Mesenchymal stem cell (in vitro differentiated cells and primary cell): ENCODE results near the gene GSTO2.
A peak's percentile ranks its signal among the peaks of the same experiment; 100 is the strongest.

ENCODE experiments used
- DNase-seq: peaks from one replicate; pipeline ENCODE4 v3.0.0-alpha.2; 2013
- H2AFZ ChIP-seq: one replicate; pipeline ENCODE4 v1.6.1; 2013; ENCODE audit warnings: low read depth, mild to moderate bottlenecking, control low read depth, inconsistent platforms, low read length, moderate library complexity
- H2AK5ac ChIP-seq: 2 replicates; pipeline ENCODE4 v1.6.1; 2013; ENCODE audit warnings: low read length, moderate library complexity, mild to moderate bottlenecking, inconsistent platforms; ENCODE audit not compliant: severe bottlenecking
- H2BK120ac ChIP-seq: one replicate; pipeline ENCODE4 v1.6.1; 2013; ENCODE audit warnings: low read depth, mild to moderate bottlenecking, inconsistent platforms, low read length, moderate library complexity
- H2BK12ac ChIP-seq, 2 experiments: one replicate each; pipeline ENCODE4 v1.6.1; 2013; ENCODE audit warnings: inconsistent platforms in 2 of 2, low read length in 2 of 2, mild to moderate bottlenecking in 2 of 2, moderate library complexity in 2 of 2, control low read depth in 1 of 2
- H2BK15ac ChIP-seq: one replicate; pipeline ENCODE4 v1.6.1; 2013; ENCODE audit warnings: mild to moderate bottlenecking, low read depth, inconsistent platforms; ENCODE audit not compliant: poor library complexity, severe bottlenecking
- H2BK5ac ChIP-seq: 2 replicates; pipeline ENCODE4 v1.6.1; 2013; ENCODE audit warnings: low read depth, mild to moderate bottlenecking, low read length, control low read depth, inconsistent platforms; ENCODE audit not compliant: poor library complexity, severe bottlenecking
- H3K14ac ChIP-seq, 2 experiments: one replicate each; pipeline ENCODE4 v1.6.1; 2013; ENCODE audit warnings: inconsistent platforms in 2 of 2, low read length in 2 of 2, control low read depth in 1 of 2, mild to moderate bottlenecking in 1 of 2, moderate library complexity in 1 of 2
- H3K18ac ChIP-seq, 2 experiments: one replicate each; pipeline ENCODE4 v1.6.1; 2013; ENCODE audit warnings: inconsistent platforms in 2 of 2, low read length in 2 of 2, control low read depth in 1 of 2, low read depth in 1 of 2, mild to moderate bottlenecking in 1 of 2
- H3K23ac ChIP-seq, 2 experiments: one replicate each; pipeline ENCODE4 v1.6.1; 2013; ENCODE audit warnings: inconsistent platforms in 2 of 2, low read length in 2 of 2, mild to moderate bottlenecking in 2 of 2, moderate library complexity in 2 of 2, control low read depth in 1 of 2
- H3K27ac ChIP-seq: 2 replicates; pipeline ENCODE4 v1.5.1; 2013; ENCODE audit warnings: mild to moderate bottlenecking, moderate library complexity, low read length, control low read depth, inconsistent platforms; ENCODE audit not compliant: poor library complexity, severe bottlenecking
- H3K27me3 ChIP-seq, 2 experiments: 2 replicates each; pipeline versions ENCODE4 v1.6.1 to v1.7.0; 2013; ENCODE audit warnings: low read length in 2 of 2, mild to moderate bottlenecking in 2 of 2, moderate library complexity in 2 of 2, control low read depth in 1 of 2, inconsistent platforms in 1 of 2; ENCODE audit not compliant: control insufficient read depth in 1 of 2, insufficient read depth in 1 of 2
- H3K36me3 ChIP-seq, 2 experiments: 2 replicates each; pipeline versions ENCODE4 v1.6.1 to v1.7.0; 2013; ENCODE audit warnings: low read length in 2 of 2, control low read depth in 1 of 2, inconsistent platforms in 1 of 2, low read depth in 1 of 2, mild to moderate bottlenecking in 1 of 2; ENCODE audit not compliant: insufficient read depth in 2 of 2, control insufficient read depth in 1 of 2
- H3K4ac ChIP-seq, 2 experiments: one replicate each; pipeline ENCODE4 v1.6.1; 2013; ENCODE audit warnings: inconsistent platforms in 2 of 2, low read length in 2 of 2, mild to moderate bottlenecking in 2 of 2, moderate library complexity in 2 of 2, control low read depth in 1 of 2, low read depth in 1 of 2
- H3K4me1 ChIP-seq: 2 replicates; pipeline ENCODE4 v1.6.1; 2013; ENCODE audit warnings: low read depth, low read length, control low read depth; ENCODE audit not compliant: control insufficient read depth, insufficient read depth
- H3K4me2 ChIP-seq: 2 replicates; pipeline ENCODE4 v1.6.1; 2013; ENCODE audit warnings: low read length, mild to moderate bottlenecking, inconsistent platforms; ENCODE audit not compliant: poor library complexity, severe bottlenecking
- H3K4me3 ChIP-seq, 2 experiments: 2 replicates each; pipeline versions ENCODE4 v1.5.1 to v1.7.0; 2013; ENCODE audit warnings: low read length in 2 of 2, mild to moderate bottlenecking in 2 of 2, control low read depth in 1 of 2, low read depth in 1 of 2; ENCODE audit not compliant: insufficient read depth in 1 of 2
- H3K79me1 ChIP-seq: replicated peaks from 2 replicates; pipeline ENCODE4 v1.6.1; 2013; ENCODE audit warnings: mild to moderate bottlenecking, control low read depth, low read length, inconsistent platforms; ENCODE audit not compliant: poor library complexity, severe bottlenecking
- H3K9ac ChIP-seq: 2 replicates; pipeline ENCODE4 v1.7.0; 2013; ENCODE audit warnings: mild to moderate bottlenecking, low read length, moderate library complexity
- H3K9me3 ChIP-seq: 2 replicates; pipeline ENCODE4 v1.7.0; 2013; ENCODE audit warnings: mild to moderate bottlenecking, low read length; ENCODE audit not compliant: control insufficient read depth
- H4K8ac ChIP-seq: one replicate; pipeline ENCODE4 v1.6.1; 2013; ENCODE audit warnings: inconsistent platforms, mild to moderate bottlenecking, low read length, moderate library complexity
- H4K91ac ChIP-seq: one replicate; pipeline ENCODE4 v1.6.1; 2013; ENCODE audit warnings: mild to moderate bottlenecking, low read length, inconsistent platforms
- WGBS: methylation state at CpG from one replicate; pipeline ENCODE4 v1.1.7; 2013; ENCODE audit warnings: mixed read lengths; 5-methylcytosine and 5-hydroxymethylcytosine counted together

The GSTO2 gene

DNA sequence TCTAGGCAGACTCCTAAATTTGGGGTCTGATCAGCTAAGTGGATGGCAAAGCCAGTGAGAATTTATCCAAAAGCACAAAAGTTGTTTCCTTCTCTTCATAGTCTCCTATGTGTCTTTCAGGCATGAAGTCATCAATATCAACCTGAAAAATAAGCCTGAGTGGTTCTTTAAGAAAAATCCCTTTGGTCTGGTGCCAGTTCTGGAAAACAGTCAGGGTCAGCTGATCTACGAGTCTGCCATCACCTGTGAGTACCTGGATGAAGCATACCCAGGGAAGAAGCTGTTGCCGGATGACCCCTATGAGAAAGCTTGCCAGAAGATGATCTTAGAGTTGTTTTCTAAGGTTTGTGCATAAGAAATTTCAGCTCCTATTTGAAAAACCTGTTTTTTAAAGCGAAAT lies 9.5 kb upstream of the GSTO2 start:
- Histone ChIP-seq H2BK5ac (no peak overlapping the region), H3K4me2 (no peak overlapping the region), H4K8ac (no peak overlapping the region), H3K9me3 (no peaks in the 10 kb centered on the region), H3K4me3 (no peak overlapping the region), H2BK120ac (no peak overlapping the region), H3K27me3 (no peaks in the 10 kb centered on the region), H3K18ac (no peak overlapping the region), H3K36me3 (peaks cover 24 to 86% of the 10 kb centered on the region in 2 experiments), H3K9ac (peak overlapping the region; percentile 68), H2BK15ac (no peak overlapping the region), H3K4ac (no peak overlapping the region), H3K4me1 (peaks cover 8% of the 10 kb centered on the region), H2AFZ (no peak overlapping the region), H3K79me1 (peaks cover 16% of the 10 kb centered on the region), H3K27ac (peak overlapping the region; percentile 75), H2AK5ac (no peak overlapping the region), H4K91ac (no peak overlapping the region), H2BK12ac (no peak overlapping the region), H3K23ac (no peak overlapping the region), H3K14ac (no peak overlapping the region)
- no peak for DNase-seq
- 90% methylated on average over 3 of the region's 3 CpGs for whole genome bisulfite sequencing

DNA sequence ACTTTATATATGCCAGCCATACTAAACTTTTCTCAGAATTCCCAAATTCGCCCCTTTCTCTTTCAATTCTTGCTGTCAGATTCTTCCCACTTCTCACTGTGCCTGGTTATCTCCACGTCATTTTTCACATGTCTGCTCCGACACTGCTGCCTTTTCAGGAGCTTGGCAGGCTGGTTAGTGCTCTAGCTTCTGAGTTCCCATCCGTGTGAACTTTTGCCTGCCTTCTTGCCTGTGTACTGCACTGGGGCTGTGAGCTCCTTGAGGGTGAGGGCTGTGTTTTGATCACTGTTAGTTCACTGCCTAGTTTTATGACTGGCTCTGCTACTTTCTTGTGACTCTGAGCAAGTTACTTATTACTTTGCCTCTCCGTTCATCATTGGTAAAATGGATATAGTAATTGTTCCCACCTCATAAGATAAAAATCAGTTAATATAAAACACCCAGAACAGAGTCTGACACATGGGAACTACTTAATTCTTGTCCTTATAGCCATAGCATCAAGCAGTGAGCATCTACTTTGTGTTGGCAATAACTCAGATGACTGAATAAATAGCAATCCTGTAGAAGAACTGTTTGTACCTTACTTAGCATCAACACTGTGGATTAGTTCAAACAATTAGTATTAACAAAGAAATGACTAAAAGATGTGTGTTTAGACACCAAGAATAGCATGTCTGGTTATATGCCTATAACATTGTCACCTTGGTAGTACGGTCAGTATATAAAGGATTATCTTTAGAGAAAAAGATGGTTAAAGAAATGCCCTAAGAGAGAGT lies 8.8 kb upstream of the GSTO2 start:
- peaks cover 8% of the 10 kb centered on the region for H3K4me1 ChIP-seq

GRCh38 chr10:104260775-104261115 lies 8.2 kb upstream of the GSTO2 start:
- Histone ChIP-seq H3K4ac (no peak overlapping the region), H3K4me2 (no peak overlapping the region), H2AFZ (no peak overlapping the region), H3K27ac (peak overlapping the region; percentile 31), H4K8ac (no peak overlapping the region), H2BK15ac (no peak overlapping the region), H2AK5ac (no peak overlapping the region), H2BK120ac (no peak overlapping the region), H3K9ac (peak overlapping the region; percentile 68), H3K23ac (no peak overlapping the region), H3K79me1 (peaks cover 17% of the 10 kb centered on the region), H3K27me3 (no peaks in the 10 kb centered on the region), H3K4me1 (peaks cover 8% of the 10 kb centered on the region), H2BK5ac (no peak overlapping the region), H3K36me3 (peaks cover 24 to 99% of the 10 kb centered on the region in 2 experiments), H4K91ac (no peak overlapping the region), H3K4me3 (no peak overlapping the region), H3K18ac (no peak overlapping the region), H2BK12ac (no peak overlapping the region), H3K9me3 (no peaks in the 10 kb centered on the region), H3K14ac (no peak overlapping the region)
- WGBS: 0% methylated on average over 1 of the region's 3 CpGs
- peak; percentile 86 for DNase-seq

More for the DNA sequence above, 8.8 kb upstream of the GSTO2 start:
- no peak overlapping the region for H3K23ac ChIP-seq
- 28% methylated on average over 5 of the region's 6 CpGs for WGBS
- H2AK5ac ChIP-seq: peak overlapping the region; percentile 94
- peak; percentile 91 for DNase-seq
- peak overlapping the region; percentile 68 for H3K9ac ChIP-seq
- peak overlapping the region in 1 of 2 experiments; percentile 80 for H3K4ac ChIP-seq
- H2BK15ac ChIP-seq: no peak overlapping the region
- H4K8ac ChIP-seq: no peak overlapping the region
- peak overlapping the region in 1 of 2 experiments; percentile 95 for H3K14ac ChIP-seq
- peak overlapping the region in 1 of 2 experiments; percentile 72 for H2BK12ac ChIP-seq
- H2BK120ac ChIP-seq: no peak overlapping the region
- peak overlapping the region; percentile 11 to 70 for H3K18ac ChIP-seq
- no peak overlapping the region for H2AFZ ChIP-seq
- H3K27me3 ChIP-seq: no peaks in the 10 kb centered on the region
- H3K9me3 ChIP-seq: no peaks in the 10 kb centered on the region
- H3K79me1 ChIP-seq: peaks cover 17% of the 10 kb centered on the region
- peak overlapping the region; percentile 27 to 45 for H3K4me3 ChIP-seq
- no peak overlapping the region for H2BK5ac ChIP-seq
- peak overlapping the region; percentile 75 for H3K27ac ChIP-seq
- peak overlapping the region; percentile 43 for H4K91ac ChIP-seq
- peaks cover 24 to 93% of the 10 kb centered on the region in 2 experiments for H3K36me3 ChIP-seq
- peak overlapping the region; percentile 52 for H3K4me2 ChIP-seq

DNA sequence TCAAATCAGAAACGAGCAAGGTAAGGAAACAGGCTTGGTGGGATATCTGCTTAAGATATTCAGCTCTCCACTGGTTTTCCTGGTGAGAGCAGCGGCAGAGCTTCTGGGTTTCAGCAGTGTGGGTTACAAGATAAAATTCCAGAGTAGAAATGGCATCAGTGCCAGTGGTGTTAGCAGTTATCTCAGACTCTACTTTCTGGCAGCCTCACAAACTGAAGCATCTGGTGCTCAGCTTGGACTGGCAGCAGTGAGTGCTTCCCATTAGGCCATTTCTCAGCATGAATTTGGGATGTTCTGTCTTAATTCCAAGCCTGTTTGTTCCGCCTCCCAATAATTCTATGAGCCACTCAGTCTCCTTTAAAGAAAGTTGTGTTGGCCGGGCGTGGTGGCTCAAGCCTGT lies 6.9 kb upstream of the GSTO2 start:
- Histone ChIP-seq H3K27ac (no peak overlapping the region), H3K4me2 (no peak overlapping the region), H3K27me3 (no peaks in the 10 kb centered on the region), H2AK5ac (peak overlapping the region; percentile 77), H3K9ac (peak overlapping the region; percentile 68), H2AFZ (no peak overlapping the region), H3K79me1 (peaks cover 20% of the 10 kb centered on the region), H4K91ac (no peak overlapping the region), H3K4me1 (peaks cover 8% of the 10 kb centered on the region), H3K14ac (no peak overlapping the region), H2BK120ac (no peak overlapping the region), H3K18ac (no peak overlapping the region), H3K4me3 (no peak overlapping the region), H2BK15ac (no peak overlapping the region), H3K36me3 (peaks cover 27 to 100% of the 10 kb centered on the region in 2 experiments), H4K8ac (no peak overlapping the region), H2BK5ac (no peak overlapping the region), H3K4ac (no peak overlapping the region), H3K23ac (no peak overlapping the region), H3K9me3 (no peaks in the 10 kb centered on the region), H2BK12ac (no peak overlapping the region)
- DNase-seq: no peak
- 91% methylated on average over 5 of the region's 5 CpGs for whole genome bisulfite sequencing
